SIG-M5 treated with dmso at 0.1 percent for 504 hours (cell line): ENCODE results near the gene LZTR1.
"Not testable (repeated sequence)": the region's sequence is repeated elsewhere in the genome, so short reads cannot be mapped to it uniquely, and the experiment has no call there.

Experiments used
- DNase-seq: peaks from one replicate; lab custom pipeline; 2025; ENCODE audit not compliant: unreplicated experiment; lab: John Stamatoyannopoulos, UW

LZTR1 gene

DNA sequence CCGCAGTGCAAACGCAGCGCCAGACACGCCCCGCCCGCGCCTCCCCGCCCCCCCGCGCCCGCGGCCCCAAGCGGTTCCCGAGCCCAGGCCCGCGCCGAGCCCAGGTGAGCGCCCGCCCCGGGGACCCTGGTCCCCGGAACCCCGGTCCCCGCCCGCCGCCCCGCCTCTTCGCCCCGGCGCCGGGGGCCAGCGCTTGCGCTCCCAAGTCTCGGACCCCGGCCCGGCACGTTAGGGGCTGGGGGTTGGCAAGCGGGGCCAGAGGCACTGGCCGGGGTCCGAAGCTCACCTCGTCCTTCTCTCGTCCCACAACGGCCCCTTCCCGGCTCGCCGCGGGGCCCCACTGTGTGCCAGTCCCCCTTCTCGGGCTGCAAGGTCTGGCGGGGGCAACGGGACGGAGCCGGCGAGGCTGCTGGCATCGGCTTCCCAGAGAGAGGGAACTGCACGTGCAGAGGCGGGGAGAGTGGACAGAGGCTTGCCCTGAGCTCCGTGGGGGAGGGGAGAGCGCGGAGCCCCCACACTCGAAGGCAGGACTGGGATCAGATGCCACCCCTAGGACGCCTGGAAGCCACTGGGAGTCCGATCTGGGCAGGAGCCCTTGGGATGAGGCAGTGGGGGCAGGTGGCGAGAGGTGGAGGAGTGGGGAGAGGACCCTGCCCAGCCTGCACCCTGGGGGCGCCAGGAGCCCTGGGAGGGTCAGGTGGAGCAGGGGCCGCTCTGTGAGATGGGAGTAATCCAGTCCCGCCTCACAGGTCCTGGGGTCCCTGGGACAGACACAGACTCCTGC is 16.8 kb upstream of the LZTR1 start:
- no peak for DNase-seq

GRCh38 chr22:20965888-20966855 is 15.9 kb upstream of the LZTR1 start:
- DNase-seq, result no peak

GRCh38 chr22:20966883-20967696 is 15.0 kb upstream of the LZTR1 start, which contains the start of gene AIFM3:
Gene AIFM3 (plus strand): TSS chr22:20967255. CDS start chr22:20967945, 690 bp downstream.
- no peak for DNase-seq

DNA sequence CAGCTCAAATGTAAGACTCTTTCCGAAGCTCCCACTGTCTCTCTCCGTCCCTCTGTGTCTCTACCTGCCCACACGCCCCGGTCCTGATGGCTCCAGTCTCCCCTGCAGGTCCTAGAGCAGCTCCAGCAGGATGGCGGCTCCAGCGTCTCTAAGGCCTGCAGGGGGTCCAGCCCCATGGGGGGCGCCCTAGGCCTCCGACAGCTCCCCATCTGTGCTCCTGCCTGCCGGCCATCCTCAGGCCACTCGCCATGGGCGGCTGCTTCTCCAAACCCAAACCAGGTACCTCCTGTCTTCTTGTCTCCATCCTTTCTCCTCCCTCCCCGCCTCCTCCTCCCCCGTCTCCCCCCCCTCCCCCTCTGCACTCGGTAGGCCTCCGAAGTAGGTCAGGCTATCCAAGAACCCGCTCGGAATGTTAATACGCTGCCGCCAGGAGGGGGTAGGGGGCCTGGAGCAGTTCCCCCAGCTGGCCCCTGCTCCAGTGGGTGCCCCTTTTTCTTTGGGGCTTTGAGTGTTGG is 14.3 kb upstream of the LZTR1 start:
- no peak for DNase-seq

DNA sequence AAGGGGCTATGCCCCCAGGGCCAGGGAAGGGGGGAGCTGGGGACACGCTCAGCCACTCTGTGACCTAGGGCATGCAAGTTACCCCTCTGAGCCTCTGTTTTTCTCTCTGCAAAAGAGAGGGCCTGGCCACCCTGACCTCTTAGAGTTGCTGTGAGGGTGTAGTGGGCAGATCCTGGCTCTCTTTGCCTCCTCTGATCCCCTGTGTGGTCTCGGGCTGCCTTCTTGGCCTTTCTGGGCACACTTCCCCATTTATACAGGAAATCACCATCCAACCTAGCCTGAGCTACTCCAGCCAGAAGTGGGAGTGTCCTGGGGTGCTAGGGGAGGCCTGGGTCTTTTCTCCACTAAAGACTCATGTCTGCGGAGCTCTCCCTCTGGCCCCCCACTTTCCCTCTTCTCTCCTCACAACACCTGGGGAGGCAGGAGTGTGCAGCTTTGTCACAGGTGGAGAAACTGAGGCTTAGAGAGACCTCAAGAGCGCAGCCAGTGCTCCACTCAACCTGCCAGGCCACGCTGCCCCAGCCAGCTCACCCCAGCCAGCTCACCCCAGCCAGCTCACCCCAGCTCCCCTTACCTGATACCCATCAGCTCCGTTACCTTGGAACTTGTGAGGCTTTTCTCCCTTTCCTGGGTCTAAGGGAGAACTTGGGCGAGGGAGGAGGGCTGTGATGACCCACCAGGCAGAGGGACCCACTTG is 13.7 kb upstream of the LZTR1 start:
- peak; percentile 28 for DNase-seq

DNA sequence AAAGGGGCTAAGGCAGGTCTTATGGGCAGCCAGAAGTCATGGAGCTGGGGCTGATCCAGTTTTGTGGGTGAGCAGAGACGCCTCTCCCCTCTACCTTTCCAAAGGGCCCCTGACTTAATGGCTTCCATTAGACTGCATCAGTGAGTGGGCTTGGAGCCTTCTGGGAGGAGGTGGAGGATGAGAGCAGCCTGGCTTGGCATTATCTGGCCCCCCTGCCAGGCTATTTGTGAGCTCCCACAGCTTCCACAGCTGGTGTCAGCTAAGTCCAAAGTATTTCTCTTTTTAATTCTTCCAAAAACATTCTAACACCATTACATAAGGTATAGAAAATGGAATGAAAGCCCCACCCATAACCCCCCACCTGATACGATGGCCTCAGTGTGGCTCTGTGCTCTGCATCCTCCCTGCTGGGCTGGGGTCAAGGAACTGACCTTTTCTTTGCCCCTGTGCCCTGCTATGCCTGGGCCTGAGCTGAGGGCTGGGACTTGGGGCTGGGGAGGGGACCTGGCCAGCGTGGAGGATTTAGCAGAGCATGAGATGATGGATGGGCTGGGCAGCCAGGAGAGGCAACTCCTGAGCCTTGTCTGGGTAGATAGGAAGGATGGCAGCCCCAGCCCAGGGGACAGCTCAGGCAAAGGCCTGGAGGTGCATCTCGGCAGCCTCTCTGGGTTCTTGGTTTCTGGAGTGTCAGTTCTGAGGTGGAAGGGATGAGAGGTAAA is 11.0 kb upstream of the LZTR1 start:
- no peak for DNase-seq

- DNase-seq, result not testable (repeated sequence)
Measured at GRCh38 chr22:20972014-20972694, 9.9 kb upstream of the LZTR1 start.

GRCh38 chr22:20972933-20973577 is 9.0 kb upstream of the LZTR1 start:
- no peak for DNase-seq

GRCh38 chr22:20973634-20974286 is 8.3 kb upstream of the LZTR1 start:
- DNase-seq, result no peak

DNA sequence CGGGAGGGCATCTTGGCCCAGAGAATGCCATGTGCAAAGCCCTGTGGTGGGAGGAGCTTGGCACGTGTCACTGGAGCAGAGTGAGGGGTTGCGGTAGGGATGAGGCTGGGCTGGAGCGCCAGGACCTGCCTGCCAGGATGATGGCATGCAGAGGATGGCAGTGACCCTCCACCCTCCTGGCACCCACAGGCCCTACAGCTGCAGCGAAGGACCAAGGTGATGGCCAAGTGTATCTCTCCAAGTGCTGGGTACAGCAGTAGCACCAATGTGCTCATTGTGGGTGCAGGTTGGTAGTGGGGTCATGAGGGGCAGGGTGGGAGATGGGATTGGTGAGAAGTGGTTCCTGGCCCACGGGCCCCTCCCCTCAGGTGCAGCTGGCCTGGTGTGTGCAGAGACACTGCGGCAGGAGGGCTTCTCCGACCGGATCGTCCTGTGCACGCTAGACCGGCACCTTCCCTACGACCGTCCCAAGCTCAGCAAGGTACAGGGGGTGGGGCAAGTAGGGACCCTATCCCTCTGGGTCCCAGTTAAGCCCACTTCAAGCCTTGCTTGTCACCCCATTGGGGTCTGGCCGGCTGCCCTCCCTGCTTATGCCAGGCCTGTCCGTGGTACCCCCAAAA is 7.7 kb upstream of the LZTR1 start:
- DNase-seq, result no peak

DNA sequence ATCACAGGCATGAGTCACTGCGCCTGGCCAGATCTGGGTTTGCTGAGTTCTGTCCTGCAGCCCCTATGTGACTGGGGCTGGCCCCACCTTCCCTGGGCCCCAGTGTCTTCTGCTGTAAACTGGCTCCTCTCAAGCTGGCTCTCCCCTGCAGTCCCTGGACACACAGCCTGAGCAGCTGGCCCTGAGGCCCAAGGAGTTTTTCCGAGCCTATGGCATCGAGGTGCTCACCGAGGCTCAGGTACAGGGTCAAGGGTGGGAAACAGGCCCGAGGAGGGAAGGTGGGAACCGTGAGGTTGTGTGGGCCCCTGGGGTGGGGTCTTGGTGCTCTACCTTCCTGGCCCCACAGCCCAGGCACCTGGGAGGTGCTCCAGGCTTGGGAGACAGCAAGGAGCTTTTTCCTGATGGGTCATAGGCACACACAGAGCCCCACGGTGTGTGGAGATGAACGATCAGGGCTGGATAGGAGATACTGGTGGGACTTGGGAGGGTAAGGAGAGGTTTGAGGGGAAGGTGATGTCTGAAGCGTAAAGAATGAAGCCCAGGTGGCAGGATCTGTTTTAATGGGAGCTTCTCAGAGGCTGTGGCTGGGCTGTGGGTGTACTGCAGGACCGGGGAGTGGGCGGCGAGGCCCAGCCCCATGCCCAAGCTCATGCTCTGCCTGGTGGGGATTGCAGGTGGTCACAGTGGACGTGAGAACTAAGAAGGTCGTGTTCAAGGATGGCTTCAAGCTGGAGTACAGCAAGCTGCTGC is 6.4 kb upstream of the LZTR1 start:
- DNase-seq, result no peak

- no peak for DNase-seq
Measured at GRCh38 chr22:20976291-20976877, 5.7 kb upstream of the LZTR1 start.

DNA sequence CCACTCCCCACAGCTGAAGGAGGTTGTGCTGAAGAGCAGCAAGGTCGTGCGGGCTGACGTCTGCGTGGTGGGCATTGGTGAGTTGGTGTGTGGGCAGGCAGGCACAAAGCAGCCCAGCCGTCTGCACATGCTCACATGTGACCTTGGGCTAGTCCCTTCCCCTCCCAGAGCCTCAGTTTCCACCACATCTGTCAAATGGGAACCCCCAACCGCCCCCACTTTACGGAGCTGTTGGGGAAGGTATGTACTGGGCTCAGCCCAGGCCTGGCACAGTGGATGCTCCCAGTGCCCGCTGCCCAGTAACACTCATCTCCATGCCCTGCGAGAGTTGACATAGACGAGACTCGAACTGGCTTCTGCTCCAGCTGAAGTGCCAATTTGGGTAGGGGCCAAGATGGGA is 5.1 kb upstream of the LZTR1 start:
- DNase-seq, result no peak

- DNase-seq, result no peak
Measured at GRCh38 chr22:20977516-20978170, 4.5 kb upstream of the LZTR1 start.

- no peak for DNase-seq
Measured at GRCh38 chr22:20978419-20978818, 3.7 kb upstream of the LZTR1 start.

DNA sequence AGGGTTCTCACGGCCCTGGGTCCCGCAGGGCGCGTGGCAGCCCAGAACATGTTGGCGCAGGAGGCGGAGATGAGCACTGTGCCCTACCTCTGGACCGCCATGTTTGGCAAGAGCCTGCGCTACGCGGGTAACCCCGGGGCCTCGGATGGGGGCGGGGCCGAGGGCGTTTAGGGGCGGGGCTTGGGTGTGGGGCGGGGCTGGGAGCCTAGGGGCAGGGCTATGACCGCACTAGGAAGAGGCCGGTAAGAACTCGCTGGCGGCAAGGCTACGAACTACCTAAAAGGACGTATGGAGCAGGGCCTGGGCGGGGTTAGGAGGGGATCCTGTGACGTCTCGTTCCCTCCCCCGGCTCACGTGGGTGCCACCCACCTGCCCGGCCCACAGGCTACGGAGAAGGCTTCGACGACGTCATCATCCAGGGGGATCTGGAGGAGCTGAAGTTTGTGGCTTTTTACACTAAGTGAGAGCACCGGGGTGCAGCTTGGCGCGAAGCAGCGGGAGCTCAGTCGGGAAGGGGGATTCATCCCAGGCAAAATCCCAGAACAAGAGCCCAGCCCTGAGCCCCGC is 2.8 kb upstream of the LZTR1 start:
- no peak for DNase-seq
